DND-41 (cell line): ENCODE results near the gene CDK2AP2.
"Not testable (repeated sequence)": the region's sequence is repeated elsewhere in the genome, so short reads cannot be mapped to it uniquely, and the experiment has no call there.

Source experiments
- ATAC-seq: fragments of 200-7000 bp; cut with Tn5 transposase; 3 replicates; pipeline ENCODE4 v1.9.1; 2021; ENCODE audit warnings: low read depth; ENCODE audit not compliant: insufficient read depth
- DNase-seq: peaks from one replicate; pipeline ENCODE4 v3.0.0-alpha.2; 2020
- H2AFZ ChIP-seq: 2 replicates; pipeline ENCODE4 v1.6.0; 2012; ENCODE audit warnings: low read depth, low read length
- H3K27ac ChIP-seq: 2 replicates; pipeline ENCODE4 v1.5.1; 2012; ENCODE audit warnings: low read length, inconsistent platforms
- H3K27me3 ChIP-seq: fragments of 200-600 bp; sonication (generic); 2 replicates; pipeline ENCODE4 v1.6.0; 2012; ENCODE audit warnings: low read length, mild to moderate bottlenecking, inconsistent platforms; ENCODE audit not compliant: insufficient read depth, poor library complexity
- H3K36me3 ChIP-seq: 2 replicates; pipeline ENCODE4 v1.5.1; 2012; ENCODE audit warnings: low read length, inconsistent platforms; ENCODE audit not compliant: insufficient read depth
- H3K4me1 ChIP-seq: 2 replicates; pipeline ENCODE4 v1.5.1; 2012; ENCODE audit warnings: mild to moderate bottlenecking, low read length; ENCODE audit not compliant: insufficient read depth
- H3K4me2 ChIP-seq: 2 replicates; pipeline ENCODE4 v1.6.0; 2012; ENCODE audit warnings: mild to moderate bottlenecking, moderate library complexity, low read length, inconsistent platforms; ENCODE audit not compliant: insufficient read depth
- H3K4me3 ChIP-seq, 2 experiments: fragments of 200-600 bp in 1 of 2; shearing (Covaris generic) in 1 of 2; 2 replicates each; pipeline ENCODE4 v1.5.1; 2012 to 2016; ENCODE audit warnings: inconsistent platforms in 2 of 2, low read length in 2 of 2, mild to moderate bottlenecking in 2 of 2, low read depth in 1 of 2, moderate library complexity in 1 of 2
- H3K79me2 ChIP-seq: 2 replicates; pipeline ENCODE4 v1.6.0; 2012; ENCODE audit warnings: low read length, inconsistent platforms; ENCODE audit not compliant: insufficient read depth
- H3K9ac ChIP-seq: 2 replicates; pipeline ENCODE4 v1.6.0; 2012; ENCODE audit warnings: low read depth, mild to moderate bottlenecking, inconsistent platforms, low read length, moderate library complexity
- H3K9me3 ChIP-seq: 2 replicates; pipeline ENCODE4 v1.5.1; 2012; ENCODE audit warnings: low read length, moderate library complexity, mild to moderate bottlenecking, inconsistent platforms; ENCODE audit not compliant: insufficient read depth, severe bottlenecking
- H4K20me1 ChIP-seq: 2 replicates; pipeline ENCODE4 v1.6.0; 2012; ENCODE audit warnings: low read length; ENCODE audit not compliant: insufficient read depth
- EZH2 ChIP-seq: IDR thresholded peaks from 3 replicates; pipeline ENCODE4 v1.6.1; 2012; ENCODE audit warnings: borderline replicate concordance, low read depth, mild to moderate bottlenecking, moderate library complexity, low read length, inconsistent platforms; ENCODE audit not compliant: severe bottlenecking
- TF ChIP-seq, protein P1 (sequence below): IDR thresholded peaks from 2 replicates; pipeline ENCODE4 v1.5.1; 2012; ENCODE audit warnings: borderline replicate concordance, low read length, moderate library complexity, mild to moderate bottlenecking; ENCODE audit not compliant: poor library complexity, severe bottlenecking; ENCODE audit errors: extremely low read depth

CDK2AP2 gene

DNA sequence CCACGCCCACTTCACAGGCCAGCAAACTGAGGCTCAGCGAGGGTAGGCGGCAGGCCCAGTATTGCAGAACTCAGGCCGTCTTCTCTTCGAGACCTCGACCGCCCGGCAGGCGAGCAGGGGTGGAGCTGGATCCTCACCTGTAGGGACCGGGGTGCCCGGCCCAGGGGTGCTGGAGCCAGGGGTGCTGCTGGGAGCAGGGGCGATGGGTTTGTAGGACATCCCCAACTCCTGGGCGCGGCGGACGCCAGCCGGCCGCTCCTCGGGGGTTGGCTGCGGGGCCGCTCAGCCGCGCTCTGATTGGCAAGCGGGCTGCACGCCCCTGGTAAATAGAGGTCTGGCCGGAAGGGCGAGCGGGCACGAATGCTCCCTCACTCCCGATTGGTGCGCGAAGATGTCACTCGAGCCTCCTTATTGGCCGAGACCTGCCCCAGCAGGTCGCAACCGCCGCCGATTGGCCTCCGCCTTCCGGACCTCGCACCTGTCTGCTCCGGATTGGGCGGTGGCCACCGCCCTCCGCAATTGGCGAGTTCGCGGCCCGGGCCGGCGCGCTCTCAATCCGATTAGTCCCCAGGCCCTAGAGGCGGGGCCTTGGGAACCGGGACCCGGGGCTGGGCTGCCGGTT, at the start of gene CDK2AP2:
Gene CDK2AP2, minus strand, starts transcription at position 299 of the 622 bp plus-strand sequence. Its CDS starts 80 bp downstream, at position 219.
- Histone ChIP-seq H3K9ac (peak within 1 kb of the TSS; percentile 79), H3K79me2 (peaks cover 42% of the 10 kb centered on the region), H3K27ac (peak within 1 kb of the TSS; percentile 96), H3K4me1 (peaks cover 47% of the 10 kb centered on the region), H2AFZ (peak within 1 kb of the TSS; percentile 95), H3K36me3 (peaks cover 17% of the 10 kb centered on the region), H3K4me2 (peak within 1 kb of the TSS; percentile 95), H3K27me3 (no peaks in the 10 kb centered on the region), H4K20me1 (peaks cover 34% of the 10 kb centered on the region), H3K9me3 (no peaks in the 10 kb centered on the region), H3K4me3 (peak within 1 kb of the TSS; percentile 42 to 85; a peak in 3 of 4 replicates)
- TF ChIP-seq EZH2 = no peak
- TF ChIP-seq, protein P1, sequence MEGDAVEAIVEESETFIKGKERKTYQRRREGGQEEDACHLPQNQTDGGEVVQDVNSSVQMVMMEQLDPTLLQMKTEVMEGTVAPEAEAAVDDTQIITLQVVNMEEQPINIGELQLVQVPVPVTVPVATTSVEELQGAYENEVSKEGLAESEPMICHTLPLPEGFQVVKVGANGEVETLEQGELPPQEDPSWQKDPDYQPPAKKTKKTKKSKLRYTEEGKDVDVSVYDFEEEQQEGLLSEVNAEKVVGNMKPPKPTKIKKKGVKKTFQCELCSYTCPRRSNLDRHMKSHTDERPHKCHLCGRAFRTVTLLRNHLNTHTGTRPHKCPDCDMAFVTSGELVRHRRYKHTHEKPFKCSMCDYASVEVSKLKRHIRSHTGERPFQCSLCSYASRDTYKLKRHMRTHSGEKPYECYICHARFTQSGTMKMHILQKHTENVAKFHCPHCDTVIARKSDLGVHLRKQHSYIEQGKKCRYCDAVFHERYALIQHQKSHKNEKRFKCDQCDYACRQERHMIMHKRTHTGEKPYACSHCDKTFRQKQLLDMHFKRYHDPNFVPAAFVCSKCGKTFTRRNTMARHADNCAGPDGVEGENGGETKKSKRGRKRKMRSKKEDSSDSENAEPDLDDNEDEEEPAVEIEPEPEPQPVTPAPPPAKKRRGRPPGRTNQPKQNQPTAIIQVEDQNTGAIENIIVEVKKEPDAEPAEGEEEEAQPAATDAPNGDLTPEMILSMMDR = no peak
- DNase-seq (peak; percentile 99), ATAC-seq (peak; percentile 84)

DNA sequence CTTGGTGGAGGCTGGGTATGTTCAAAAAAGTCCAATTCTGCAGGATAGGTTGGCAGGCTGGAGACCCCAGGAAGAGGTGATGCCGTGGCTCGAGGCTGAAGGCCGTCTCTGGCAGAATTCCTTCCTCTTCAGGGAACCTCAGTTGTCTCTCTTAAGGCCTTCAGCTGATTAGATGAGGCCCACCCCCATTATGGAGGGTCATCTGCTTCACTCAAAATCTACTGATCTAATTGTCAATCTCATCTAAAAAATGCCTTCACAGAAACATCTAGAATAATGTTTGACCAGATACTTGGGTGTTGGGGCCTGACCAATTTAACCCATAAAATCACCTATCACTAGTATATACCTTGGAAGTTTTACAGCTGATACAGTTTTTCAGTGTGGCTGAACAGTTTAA, 48.3 kb upstream of the CDK2AP2 start:
- Histone ChIP-seq H3K9me3 (peaks cover 6% of the 10 kb centered on the region), H3K4me3 (no peak overlapping the region), H3K4me1 (no peaks in the 10 kb centered on the region), H2AFZ (no peak overlapping the region), H3K27ac (no peak overlapping the region), H3K9ac (no peak overlapping the region), H3K79me2 (no peaks in the 10 kb centered on the region), H3K36me3 (no peaks in the 10 kb centered on the region), H3K27me3 (no peaks in the 10 kb centered on the region), H3K4me2 (no peak overlapping the region), H4K20me1 (no peaks in the 10 kb centered on the region)
- TF ChIP-seq, protein P1 = no peak
- TF ChIP-seq EZH2 = no peak
- DNase-seq (no peak), ATAC-seq (no peak)

DNA sequence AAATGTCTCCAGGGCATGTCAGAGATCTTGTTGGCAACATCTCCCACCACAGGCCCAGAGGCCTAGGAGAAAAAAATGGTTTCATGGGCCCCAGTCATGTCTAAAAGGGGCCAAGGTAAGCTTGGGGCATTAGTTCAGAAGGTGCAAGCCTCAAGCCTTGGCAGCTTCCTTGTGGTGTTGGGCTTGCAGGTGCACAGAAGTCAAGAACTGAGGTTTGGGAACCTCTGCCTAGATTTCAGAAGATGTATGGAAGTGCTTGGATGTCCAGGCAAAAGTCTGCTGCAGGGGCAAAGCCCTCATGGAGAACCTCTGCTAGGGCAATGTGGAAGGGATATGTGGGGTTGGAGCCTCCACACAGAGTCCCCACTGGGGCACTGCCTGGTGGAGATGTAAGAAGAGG, 43.7 kb upstream of the CDK2AP2 start:
- not testable (repeated sequence) for H3K36me3 ChIP-seq, H3K79me2 ChIP-seq, DNase-seq, H3K9ac ChIP-seq, H3K9me3 ChIP-seq, H3K27me3 ChIP-seq, H3K4me1 ChIP-seq, H2AFZ ChIP-seq, H3K27ac ChIP-seq, H3K4me2 ChIP-seq, ATAC-seq, H4K20me1 ChIP-seq, H3K4me3 ChIP-seq

DNA sequence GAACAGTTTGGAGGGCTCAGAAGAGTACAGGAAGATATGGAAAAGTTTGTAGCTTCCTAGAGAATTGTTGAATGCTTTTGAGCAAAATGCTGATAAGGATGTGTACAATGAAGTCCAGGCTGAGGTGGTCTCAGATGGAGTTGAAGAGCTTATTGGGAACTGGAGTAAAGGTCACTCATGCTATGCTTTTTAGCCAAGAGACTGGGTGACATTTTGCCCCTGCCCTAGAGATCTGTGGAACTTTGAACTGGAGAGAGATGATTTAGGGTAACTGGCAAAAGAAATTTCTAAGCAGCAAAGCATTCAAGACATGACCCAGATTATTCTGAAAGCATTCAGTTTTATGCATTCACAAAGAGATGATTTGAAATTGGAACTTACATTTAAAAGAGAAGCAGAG, 43.2 kb upstream of the CDK2AP2 start:
- no peaks in the 10 kb centered on the region for H3K27me3 ChIP-seq
- no peaks in the 10 kb centered on the region for H3K36me3 ChIP-seq
- no peak overlapping the region for H3K4me2 ChIP-seq
- ATAC-seq = no peak
- DNase-seq = no peak
- H3K9me3 ChIP-seq = peaks cover 6% of the 10 kb centered on the region
- no peak overlapping the region for H3K4me3 ChIP-seq
- no peak overlapping the region for H3K27ac ChIP-seq
- H4K20me1 ChIP-seq = no peaks in the 10 kb centered on the region
- no peaks in the 10 kb centered on the region for H3K79me2 ChIP-seq
- no peak for TF ChIP-seq EZH2
- TF ChIP-seq, protein P1 = no peak
- peaks cover 13% of the 10 kb centered on the region for H3K4me1 ChIP-seq
- no peak overlapping the region for H2AFZ ChIP-seq
- no peak overlapping the region for H3K9ac ChIP-seq
